ENCODE results near the gene DOCK6. TPM values are rescaled to one million over a fixed set of nuclear protein-coding genes. Genes with fewer than 3 reads are reported as not detected.

DOCK6 gene
- total RNA-seq, 1 experiment from 2014 or later = 18.3 TPM

GRCh38 chr19:11286312-11286974 is 24.1 kb upstream of the DOCK6 start:
- no peaks in the 10 kb centered on the region for H3K27me3 ChIP-seq
- no peaks in the 10 kb centered on the region for H3K9me3 ChIP-seq (replicated peaks)
- no peaks in the 10 kb centered on the region for H3K36me3 ChIP-seq
- H3K4me3 ChIP-seq = no peak overlapping the region
- H3K4me1 ChIP-seq = peaks cover 3% of the 10 kb centered on the region; the same call in 1 of the 2 replicates
- DNase-seq = no peak
- H3K27ac ChIP-seq = no peak overlapping the region

- Histone ChIP-seq H3K36me3 (no peaks in the 10 kb centered on the region), H3K27me3 (no peaks in the 10 kb centered on the region), H3K9me3 (replicated peaks) (no peaks in the 10 kb centered on the region), H3K4me1 (no peaks in the 10 kb centered on the region), H3K4me3 (no peak overlapping the region), H3K27ac (no peak overlapping the region)
- DNase-seq = no peak
Observed at GRCh38 chr19:11284515-11284914, 22.2 kb upstream of the DOCK6 start.

GRCh38 chr19:11281356-11282049 is 19.2 kb upstream of the DOCK6 start:
- Histone ChIP-seq H3K4me1 (no peaks in the 10 kb centered on the region), H3K36me3 (no peaks in the 10 kb centered on the region), H3K27ac (no peak overlapping the region), H3K27me3 (no peaks in the 10 kb centered on the region), H3K9me3 (replicated peaks) (no peaks in the 10 kb centered on the region), H3K4me3 (no peak overlapping the region)
- DNase-seq = no peak

GRCh38 chr19:11279505-11280236 is 17.3 kb upstream of the DOCK6 start:
- Histone ChIP-seq H3K27ac (no peak overlapping the region), H3K27me3 (no peaks in the 10 kb centered on the region), H3K36me3 (no peaks in the 10 kb centered on the region), H3K4me3 (no peak overlapping the region), H3K9me3 (replicated peaks) (no peaks in the 10 kb centered on the region), H3K4me1 (no peaks in the 10 kb centered on the region)
- no peak for DNase-seq

- DNase-seq = no peak
- Histone ChIP-seq H3K4me3 (no peak overlapping the region), H3K27me3 (no peaks in the 10 kb centered on the region), H3K4me1 (no peaks in the 10 kb centered on the region), H3K27ac (no peak overlapping the region), H3K9me3 (replicated peaks) (no peaks in the 10 kb centered on the region), H3K36me3 (no peaks in the 10 kb centered on the region)
Observed at GRCh38 chr19:11278670-11279069, 16.3 kb upstream of the DOCK6 start.

GRCh38 chr19:11274533-11275086 is 12.3 kb upstream of the DOCK6 start:
- no peak overlapping the region for H3K4me3 ChIP-seq
- DNase-seq = no peak
- H3K36me3 ChIP-seq = no peaks in the 10 kb centered on the region
- no peak overlapping the region for H3K27ac ChIP-seq
- no peaks in the 10 kb centered on the region for H3K4me1 ChIP-seq
- H3K27me3 ChIP-seq = no peaks in the 10 kb centered on the region
- no peaks in the 10 kb centered on the region for H3K9me3 ChIP-seq (replicated peaks)

- no peak for DNase-seq
- H3K4me3 ChIP-seq = no peak overlapping the region
- 0 out of 2 replicates have a peak, but pooled peaks cover 5% of the 10 kb centered on the region for H3K4me1 ChIP-seq
- no peak overlapping the region for H3K27ac ChIP-seq
- H3K36me3 ChIP-seq = no peaks in the 10 kb centered on the region
- H3K27me3 ChIP-seq = no peaks in the 10 kb centered on the region
- no peaks in the 10 kb centered on the region for H3K9me3 ChIP-seq (replicated peaks)
Observed at GRCh38 chr19:11273989-11274388, 11.7 kb upstream of the DOCK6 start.

- no peaks in the 10 kb centered on the region for H3K27me3 ChIP-seq
Observed at GRCh38 chr19:11273296-11273695, 11.0 kb upstream of the DOCK6 start.

GRCh38 chr19:11269408-11269807 is 7.1 kb upstream of the DOCK6 start:
- no peaks in the 10 kb centered on the region for H3K27me3 ChIP-seq
- H3K36me3 ChIP-seq = no peaks in the 10 kb centered on the region
- no peaks in the 10 kb centered on the region for H3K9me3 ChIP-seq (replicated peaks)
- no peak for DNase-seq
- peaks cover 20% of the 10 kb centered on the region for H3K4me1 ChIP-seq
- H3K4me3 ChIP-seq = no peak overlapping the region
- H3K27ac ChIP-seq = peak overlapping the region; percentile 36

More at GRCh38 chr19:11273296-11273695, 11.0 kb upstream of the DOCK6 start:
- H3K4me3 ChIP-seq = no peak overlapping the region
- DNase-seq = no peak
- no peaks in the 10 kb centered on the region for H3K9me3 ChIP-seq (replicated peaks)
- no peak overlapping the region for H3K27ac ChIP-seq
- no peaks in the 10 kb centered on the region for H3K36me3 ChIP-seq
- H3K4me1 ChIP-seq = 0 out of 2 replicates have a peak, but pooled peaks cover 5% of the 10 kb centered on the region

- peak overlapping the region; percentile 36 for H3K27ac ChIP-seq
- DNase-seq = peak; percentile 67 to 74
- H3K9me3 ChIP-seq (replicated peaks) = no peaks in the 10 kb centered on the region
- no peaks in the 10 kb centered on the region for H3K27me3 ChIP-seq
- peaks cover 24% of the 10 kb centered on the region for H3K4me1 ChIP-seq
- H3K36me3 ChIP-seq = no peaks in the 10 kb centered on the region
- H3K4me3 ChIP-seq = no peak overlapping the region
Observed at GRCh38 chr19:11268783-11269267, 6.5 kb upstream of the DOCK6 start.

- no peaks in the 10 kb centered on the region for H3K9me3 ChIP-seq (replicated peaks)
- H3K27ac ChIP-seq = no peak overlapping the region
- DNase-seq = no peak
- peaks cover 24% of the 10 kb centered on the region for H3K4me1 ChIP-seq
- no peak overlapping the region for H3K4me3 ChIP-seq
- H3K27me3 ChIP-seq = no peaks in the 10 kb centered on the region
- no peaks in the 10 kb centered on the region for H3K36me3 ChIP-seq
Observed at GRCh38 chr19:11267316-11268085, 5.2 kb upstream of the DOCK6 start.

- Histone ChIP-seq H3K4me1 (peaks cover 24% of the 10 kb centered on the region), H3K27ac (peak overlapping the region; percentile 22; the same call in 1 of the 2 replicates), H3K9me3 (replicated peaks) (no peaks in the 10 kb centered on the region), H3K27me3 (no peaks in the 10 kb centered on the region), H3K36me3 (no peaks in the 10 kb centered on the region), H3K4me3 (no peak overlapping the region)
- DNase-seq = peak; percentile 77 to 85
Observed at GRCh38 chr19:11265785-11266236, 3.5 kb upstream of the DOCK6 start.

- Histone ChIP-seq H3K9me3 (replicated peaks) (no peaks in the 10 kb centered on the region), H3K4me1 (peaks cover 24% of the 10 kb centered on the region), H3K4me3 (no peak overlapping the region), H3K27me3 (no peaks in the 10 kb centered on the region), H3K36me3 (no peaks in the 10 kb centered on the region), H3K27ac (peak overlapping the region; percentile 22; the same call in 1 of the 2 replicates)
- no peak for DNase-seq
Observed at GRCh38 chr19:11265177-11265784, 3.0 kb upstream of the DOCK6 start.

Data from SJCRH30 (cell line).